Measurements from ENCODE around the gene CEP135. TPM values are rescaled to one million over a fixed set of nuclear protein-coding genes. Genes with fewer than 3 reads are reported as not detected.

The CEP135 gene
- total and polyA plus RNA-seq, 2 donors (not counting 1 experiment from before 2014, with no cell fraction given), result 4.6 to 5.9 TPM

- H3K4me1 ChIP-seq (ENCODE audit: control insufficient read depth, extremely low read depth, insufficient read depth, low read length), result no peaks in the 10 kb centered on the region
- TF ChIP-seq CTCF (conservative IDR thresholded peaks at IDR 0.05 in 1 of 2, IDR thresholded peaks at IDR 0.05 in 1 of 2; ENCODE audit: low read depth in 1 of 2, low read length in 2 of 2) (no peak), EZH2 (IDR thresholded peaks at IDR 0.05; ENCODE audit: low read length, missing control alignments) (no peak)
Measured at GRCh38 chr4:55939421-55939820, 9.3 kb upstream of the CEP135 start.

GRCh38 chr4:55941881-55942396 is 6.8 kb upstream of the CEP135 start:
- no peak overlapping the region for H3K27ac ChIP-seq (ENCODE audit: insufficient read depth, low read length)
- H3K4me2 ChIP-seq (ENCODE audit: extremely low read depth, insufficient read depth, low read length), result no peak overlapping the region
- H2AFZ ChIP-seq (ENCODE audit: low read length), result no peak overlapping the region
- no peaks in the 10 kb centered on the region for H3K4me1 ChIP-seq (ENCODE audit: control insufficient read depth, extremely low read depth, insufficient read depth, low read length)
- no peak overlapping the region for H3K9ac ChIP-seq (ENCODE audit: insufficient read depth, low read length)
- no peaks in the 10 kb centered on the region for H3K27me3 ChIP-seq (ENCODE audit: control insufficient read depth, insufficient read depth, low read length)
- no peak overlapping the region for H3K4me3 ChIP-seq (replicated peaks in 1 of 4; ENCODE audit: control extremely low read depth in 1 of 4, insufficient read depth in 1 of 4, low read depth in 3 of 4, low read length in 4 of 4)
- H3K9me3 ChIP-seq (ENCODE audit: control insufficient read depth, insufficient read depth, low read depth, low read length), result no peaks in the 10 kb centered on the region
- no peak for DNase-seq (ENCODE audit: low read depth in 2 of 2)
- no peaks in the 10 kb centered on the region for H4K20me1 ChIP-seq (ENCODE audit: control insufficient read depth, extremely low read depth, insufficient read depth, low read length)
- H3K79me2 ChIP-seq (ENCODE audit: control insufficient read depth, insufficient read depth, low read length), result no peaks in the 10 kb centered on the region
- TF ChIP-seq EZH2 (IDR thresholded peaks at IDR 0.05; ENCODE audit: low read length, missing control alignments), result no peak
- no peak for TF ChIP-seq CTCF (conservative IDR thresholded peaks at IDR 0.05 in 1 of 2, IDR thresholded peaks at IDR 0.05 in 1 of 2; ENCODE audit: low read depth in 1 of 2, low read length in 2 of 2)
- H3K36me3 ChIP-seq (ENCODE audit: control insufficient read depth, insufficient read depth, low read length), result no peaks in the 10 kb centered on the region

More at GRCh38 chr4:55939421-55939820, 9.3 kb upstream of the CEP135 start:
- H3K27ac ChIP-seq (ENCODE audit: insufficient read depth, low read length), result no peak overlapping the region
- H2AFZ ChIP-seq (ENCODE audit: low read length), result no peak overlapping the region
- no peaks in the 10 kb centered on the region for H3K27me3 ChIP-seq (ENCODE audit: control insufficient read depth, insufficient read depth, low read length)
- no peak for DNase-seq (ENCODE audit: low read depth in 2 of 2)
- no peak overlapping the region for H3K9ac ChIP-seq (ENCODE audit: insufficient read depth, low read length)
- no peaks in the 10 kb centered on the region for H4K20me1 ChIP-seq (ENCODE audit: control insufficient read depth, extremely low read depth, insufficient read depth, low read length)
- no peaks in the 10 kb centered on the region for H3K36me3 ChIP-seq (ENCODE audit: control insufficient read depth, insufficient read depth, low read length)
- H3K4me3 ChIP-seq (replicated peaks in 1 of 4; ENCODE audit: control extremely low read depth in 1 of 4, insufficient read depth in 1 of 4, low read depth in 3 of 4, low read length in 4 of 4), result no peak overlapping the region
- no peaks in the 10 kb centered on the region for H3K79me2 ChIP-seq (ENCODE audit: control insufficient read depth, insufficient read depth, low read length)
- no peaks in the 10 kb centered on the region for H3K9me3 ChIP-seq (ENCODE audit: control insufficient read depth, insufficient read depth, low read depth, low read length)
- no peak overlapping the region for H3K4me2 ChIP-seq (ENCODE audit: extremely low read depth, insufficient read depth, low read length)

- Histone ChIP-seq H3K4me1 (ENCODE audit: control insufficient read depth, extremely low read depth, insufficient read depth, low read length) (peaks cover 3% of the 10 kb centered on the region), H3K9me3 (ENCODE audit: control insufficient read depth, insufficient read depth, low read depth, low read length) (no peaks in the 10 kb centered on the region), H3K9ac (ENCODE audit: insufficient read depth, low read length) (peak overlapping the region; percentile 13), H3K27me3 (ENCODE audit: control insufficient read depth, insufficient read depth, low read length) (no peaks in the 10 kb centered on the region), H3K36me3 (ENCODE audit: control insufficient read depth, insufficient read depth, low read length) (no peaks in the 10 kb centered on the region), H3K4me2 (ENCODE audit: extremely low read depth, insufficient read depth, low read length) (peak overlapping the region; percentile 95), H3K27ac (ENCODE audit: insufficient read depth, low read length) (peak overlapping the region; percentile 92), H3K4me3 (replicated peaks in 1 of 4; ENCODE audit: control extremely low read depth in 1 of 4, insufficient read depth in 1 of 4, low read depth in 3 of 4, low read length in 4 of 4) (peak overlapping the region; percentile 70 to 83 (median 80)), H2AFZ (ENCODE audit: low read length) (peak overlapping the region; percentile 63), H4K20me1 (ENCODE audit: control insufficient read depth, extremely low read depth, insufficient read depth, low read length) (no peaks in the 10 kb centered on the region), H3K79me2 (ENCODE audit: control insufficient read depth, insufficient read depth, low read length) (peaks cover 18% of the 10 kb centered on the region)
- TF ChIP-seq CTCF (conservative IDR thresholded peaks at IDR 0.05 in 1 of 2, IDR thresholded peaks at IDR 0.05 in 1 of 2; ENCODE audit: low read depth in 1 of 2, low read length in 2 of 2) (no peak), EZH2 (IDR thresholded peaks at IDR 0.05; ENCODE audit: low read length, missing control alignments) (no peak)
- DNase-seq (ENCODE audit: low read depth in 2 of 2), result peak; percentile 6 to 43
Measured at GRCh38 chr4:55947254-55947882, 1.4 kb upstream of the CEP135 start.

Data from fibroblast of lung (primary cell).